Gastrocnemius medialis (tissue), 4 donors: ENCODE data around the gene PAK6.

Source experiments
- CTCF ChIP-seq, 5 experiments: fragments of 450-650 bp in 3 of 5; fragments of 200-600 bp in 2 of 5; sonication (generic) in 2 of 5; IDR thresholded peaks in 4 of 5; conservative IDR thresholded peaks in 1 of 5; 1 replicate in 4 of 5; 2 replicates in 1 of 5; pipeline ENCODE4 v1.5.1; 2016 to 2019; ENCODE audit warnings: antibody characterized with exemption in 5 of 5, mild to moderate bottlenecking in 3 of 5, moderate library complexity in 3 of 5
- POLR2A ChIP-seq, 2 donors: fragments of 450-650 bp; IDR thresholded peaks; one replicate each; pipeline ENCODE4 v1.6.1; 2017; ENCODE audit warnings: antibody characterized with exemption in 2 of 2, mild to moderate bottlenecking in 2 of 2, moderate library complexity in 2 of 2

GRCh38 chr15:40265875-40266274 is 27.0 kb downstream of the PAK6 start:
- TF ChIP-seq POLR2A (IDR thresholded peaks at IDR 0.05) (no peak), CTCF (IDR thresholded peaks at IDR 0.05 in 4 of 5, conservative IDR thresholded peaks at IDR 0.05 in 1 of 5) (no peak)
